GM12878 (cell line): Measurements from ENCODE around the gene MTM1.

Experiments
- CHD2 ChIP-seq: IDR thresholded peaks from 2 replicates; pipeline ENCODE4 v1.6.1; 2011; ENCODE audit warnings: low read depth, low read length, improper control_type of control experiment, borderline replicate concordance
- CTCF ChIP-seq, 3 experiments: IDR thresholded peaks in 2 of 3; conservative IDR thresholded peaks in 1 of 3; 2 replicates each; pipeline ENCODE4 v1.5.1; 2011; ENCODE audit warnings: low read depth in 3 of 3, low read length in 3 of 3, mild to moderate bottlenecking in 3 of 3, control low read depth in 2 of 3, moderate library complexity in 2 of 3, inconsistent platforms in 1 of 3, mixed read lengths in 1 of 3; ENCODE audit not compliant: control insufficient read depth in 2 of 3, insufficient read depth in 1 of 3; ENCODE audit errors: extremely low read depth in 1 of 3
- DPF2 ChIP-seq: fragments of 450-650 bp; IDR thresholded peaks from 2 replicates; pipeline ENCODE4 v1.6.1; 2017; ENCODE audit warnings: mild to moderate bottlenecking
- EP300 ChIP-seq, 2 experiments: fragments of 150-350 bp in 1 of 2; IDR thresholded peaks; 2 replicates each; pipeline ENCODE4 v1.6.1; 2011 to 2012; ENCODE audit warnings: low read depth in 2 of 2, low read length in 2 of 2, borderline replicate concordance in 1 of 2, improper control_type of control experiment in 1 of 2, inconsistent platforms in 1 of 2; ENCODE audit not compliant: control insufficient read depth in 1 of 2
- FOS ChIP-seq: IDR thresholded peaks from 3 replicates; pipeline ENCODE4 v1.6.1; 2011; ENCODE audit warnings: borderline replicate concordance; ENCODE audit not compliant: insufficient read length; ENCODE audit errors: extremely low read depth
- FOXM1 ChIP-seq: IDR thresholded peaks from 2 replicates; pipeline ENCODE4 v1.6.1; 2012; ENCODE audit warnings: low read depth, mild to moderate bottlenecking, inconsistent platforms, low read length, moderate library complexity
- GABPA ChIP-seq: IDR thresholded peaks from 2 replicates; pipeline ENCODE4 v1.6.1; 2014; ENCODE audit warnings: antibody characterized with exemption, low read depth, mild to moderate bottlenecking, inconsistent platforms
- IRF3 ChIP-seq: fragments of 450-650 bp; IDR thresholded peaks from 2 replicates; pipeline ENCODE4 v1.6.1; 2014; ENCODE audit warnings: mild to moderate bottlenecking
- MXI1 ChIP-seq: fragments of 150-350 bp; IDR thresholded peaks from 2 replicates; pipeline ENCODE4 v1.6.1; 2011; ENCODE audit warnings: low read depth, mild to moderate bottlenecking, inconsistent platforms, low read length, improper control_type of control experiment
- NFYB ChIP-seq: IDR thresholded peaks from 2 replicates; pipeline ENCODE4 v1.6.1; 2011; ENCODE audit warnings: low read depth, mild to moderate bottlenecking, low read length, improper control_type of control experiment, moderate library complexity; ENCODE audit not compliant: insufficient read depth
- NRF1 ChIP-seq: conservative IDR thresholded peaks from 2 replicates; pipeline ENCODE4 v1.6.1; 2011; ENCODE audit warnings: mild to moderate bottlenecking, low read depth, low read length, improper control_type of control experiment
- POLR2A ChIP-seq: IDR thresholded peaks from 2 replicates; pipeline ENCODE4 v1.6.1; 2011; ENCODE audit warnings: low read depth, mild to moderate bottlenecking, low read length
- ZNF207 ChIP-seq: fragments of 450-650 bp; IDR thresholded peaks from 2 replicates; pipeline ENCODE4 v1.6.1; 2014; ENCODE audit warnings: antibody characterized with exemption, mild to moderate bottlenecking, borderline replicate concordance
- TF ChIP-seq, protein P1 (sequence below): IDR thresholded peaks from 2 replicates; pipeline ENCODE4 v1.6.1; 2011; ENCODE audit warnings: borderline replicate concordance, low read depth, mild to moderate bottlenecking, moderate library complexity, mixed read lengths, low read length; ENCODE audit not compliant: insufficient read depth; ENCODE audit errors: extremely low read length

- TF ChIP-seq POLR2A, result no peak
- no peak for TF ChIP-seq GABPA
- TF ChIP-seq DPF2, result no peak
- TF ChIP-seq, protein P1, sequence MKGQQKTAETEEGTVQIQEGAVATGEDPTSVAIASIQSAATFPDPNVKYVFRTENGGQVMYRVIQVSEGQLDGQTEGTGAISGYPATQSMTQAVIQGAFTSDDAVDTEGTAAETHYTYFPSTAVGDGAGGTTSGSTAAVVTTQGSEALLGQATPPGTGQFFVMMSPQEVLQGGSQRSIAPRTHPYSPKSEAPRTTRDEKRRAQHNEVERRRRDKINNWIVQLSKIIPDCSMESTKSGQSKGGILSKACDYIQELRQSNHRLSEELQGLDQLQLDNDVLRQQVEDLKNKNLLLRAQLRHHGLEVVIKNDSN, result no peak
- TF ChIP-seq FOXM1, result no peak
- no peak for TF ChIP-seq ZNF207
- TF ChIP-seq NFYB, result no peak
- no peak for TF ChIP-seq CHD2
- TF ChIP-seq IRF3, result no peak
- no peak for TF ChIP-seq MXI1
- no peak for TF ChIP-seq EP300 (IDR thresholded peaks at IDR 0.05; ENCODE audit: borderline replicate concordance in 1 of 2, control insufficient read depth in 1 of 2, low read depth in 2 of 2, low read length in 2 of 2)
- TF ChIP-seq CTCF (IDR thresholded peaks at IDR 0.05 in 2 of 3, conservative IDR thresholded peaks at IDR 0.05 in 1 of 3; ENCODE audit: control insufficient read depth in 2 of 3, extremely low read depth in 1 of 3, insufficient read depth in 1 of 3, low read depth in 3 of 3, low read length in 3 of 3), result no peak
- TF ChIP-seq FOS, result no peak
- no peak for TF ChIP-seq NRF1
Observed at GRCh38 chrX:150558424-150558823, 10.0 kb upstream of the MTM1 start.
